22Rv1 (cell line): ENCODE results near the gene TNS3.

Experiments used
- H3K27ac ChIP-seq: fragments of 450-650 bp; 2 replicates; pipeline ENCODE4 v1.5.1; 2017
- ZFX ChIP-seq: fragments of 450-650 bp; IDR thresholded peaks from 2 replicates; pipeline ENCODE4 v1.6.1; 2017; ENCODE audit warnings: antibody characterized with exemption, borderline replicate concordance
- TF ChIP-seq, protein P1 (sequence below): fragments of 450-650 bp; IDR thresholded peaks from 2 replicates; pipeline ENCODE4 v1.5.1; 2017; ENCODE audit warnings: mild to moderate bottlenecking

TNS3 gene

DNA sequence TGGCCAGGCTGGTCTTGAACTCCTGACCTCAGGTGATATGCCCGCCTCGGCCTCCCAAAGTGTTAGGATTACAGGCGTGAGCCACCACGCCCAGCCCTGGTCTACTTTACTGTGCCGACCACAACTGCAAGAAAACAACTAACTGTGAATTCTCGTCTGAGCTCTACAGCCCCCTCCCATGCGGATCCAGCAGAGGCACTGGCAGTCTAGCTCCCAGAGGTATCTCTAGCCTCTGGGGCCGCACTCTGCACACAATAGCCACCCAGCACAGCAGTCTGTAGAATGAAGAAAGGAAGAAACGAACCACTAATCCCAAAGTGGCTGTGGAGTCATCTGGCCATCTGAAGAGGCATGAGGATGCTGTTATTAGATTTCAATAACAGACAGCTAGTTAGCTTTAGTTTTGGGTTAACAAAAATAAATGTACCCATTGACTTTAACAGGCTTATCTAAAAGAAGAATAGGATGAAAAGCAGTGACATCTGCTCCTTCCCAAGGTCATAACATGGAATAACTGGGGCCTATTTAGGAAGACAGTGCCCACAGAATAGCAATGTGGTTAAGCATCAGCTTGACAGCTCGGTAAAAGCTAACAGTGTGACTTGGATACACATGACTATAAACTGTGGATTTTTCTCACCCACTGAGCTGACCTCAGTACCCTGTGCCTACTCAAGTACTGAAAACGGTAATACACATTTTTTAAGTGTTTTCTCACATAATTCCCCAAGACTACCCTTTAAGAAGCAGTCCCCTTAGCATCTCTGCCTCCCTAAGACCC lies 131.9 kb downstream of the TNS3 start:
- TF ChIP-seq, protein P1, sequence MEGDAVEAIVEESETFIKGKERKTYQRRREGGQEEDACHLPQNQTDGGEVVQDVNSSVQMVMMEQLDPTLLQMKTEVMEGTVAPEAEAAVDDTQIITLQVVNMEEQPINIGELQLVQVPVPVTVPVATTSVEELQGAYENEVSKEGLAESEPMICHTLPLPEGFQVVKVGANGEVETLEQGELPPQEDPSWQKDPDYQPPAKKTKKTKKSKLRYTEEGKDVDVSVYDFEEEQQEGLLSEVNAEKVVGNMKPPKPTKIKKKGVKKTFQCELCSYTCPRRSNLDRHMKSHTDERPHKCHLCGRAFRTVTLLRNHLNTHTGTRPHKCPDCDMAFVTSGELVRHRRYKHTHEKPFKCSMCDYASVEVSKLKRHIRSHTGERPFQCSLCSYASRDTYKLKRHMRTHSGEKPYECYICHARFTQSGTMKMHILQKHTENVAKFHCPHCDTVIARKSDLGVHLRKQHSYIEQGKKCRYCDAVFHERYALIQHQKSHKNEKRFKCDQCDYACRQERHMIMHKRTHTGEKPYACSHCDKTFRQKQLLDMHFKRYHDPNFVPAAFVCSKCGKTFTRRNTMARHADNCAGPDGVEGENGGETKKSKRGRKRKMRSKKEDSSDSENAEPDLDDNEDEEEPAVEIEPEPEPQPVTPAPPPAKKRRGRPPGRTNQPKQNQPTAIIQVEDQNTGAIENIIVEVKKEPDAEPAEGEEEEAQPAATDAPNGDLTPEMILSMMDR = no peak
- TF ChIP-seq ZFX = no peak
- H3K27ac ChIP-seq = no peak overlapping the region

DNA sequence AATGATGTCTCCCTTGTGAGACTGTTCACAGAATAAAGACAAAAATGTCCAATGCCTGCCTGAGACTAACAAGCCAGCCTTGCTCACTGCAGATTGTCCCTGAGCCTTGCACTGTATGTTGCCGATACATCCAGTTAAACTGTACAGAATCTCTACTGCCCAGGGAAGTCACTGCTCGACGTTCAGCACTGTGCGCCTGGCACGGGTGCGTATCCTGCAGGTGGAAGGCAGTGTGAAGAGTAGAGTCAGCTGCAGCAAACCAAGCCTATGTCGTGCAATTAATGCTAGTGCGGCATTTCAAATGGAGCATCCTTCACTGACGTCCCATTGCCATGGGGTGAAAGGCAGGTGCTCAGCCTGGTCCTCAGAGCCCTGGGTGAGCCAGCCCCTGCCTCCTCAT lies 132.9 kb downstream of the TNS3 start:
- no peak for TF ChIP-seq ZFX
- TF ChIP-seq, protein P1 = no peak
- no peak overlapping the region for H3K27ac ChIP-seq

DNA sequence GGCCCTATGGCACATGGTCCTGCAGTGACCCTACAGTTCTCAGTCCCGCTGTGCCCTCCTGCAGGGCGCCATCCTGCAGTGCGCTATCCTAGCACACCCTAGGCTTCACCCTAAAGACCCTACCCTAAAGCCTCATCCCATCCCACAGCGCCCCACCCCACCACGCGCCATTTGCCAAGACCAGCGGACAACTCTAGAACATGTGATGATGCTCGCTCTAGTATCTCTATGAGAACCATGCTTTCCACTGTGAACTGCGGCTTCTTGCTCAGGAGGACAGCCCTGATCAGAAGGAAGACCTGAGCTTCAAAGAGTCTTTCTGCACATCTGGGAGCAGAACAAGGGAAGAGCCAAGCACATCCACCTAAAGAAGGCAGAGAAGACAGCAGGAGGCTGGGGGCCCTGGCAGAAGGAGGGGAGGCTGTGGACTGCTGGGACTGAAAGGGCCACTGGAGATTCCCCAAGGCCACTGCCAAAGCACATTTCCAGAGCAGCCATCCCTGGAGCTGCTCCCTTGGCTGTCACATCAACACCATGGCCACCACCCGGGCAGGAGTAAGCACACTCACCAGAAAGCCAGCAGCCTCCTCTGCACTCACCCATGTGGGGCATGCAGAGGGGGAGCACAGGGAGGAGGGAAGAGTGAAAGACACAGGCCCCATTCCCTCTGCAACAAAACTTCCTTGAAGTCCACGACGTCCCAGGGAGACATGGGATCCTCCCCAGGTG lies 134.1 kb downstream of the TNS3 start:
- TF ChIP-seq, protein P1 = no peak
- no peak for TF ChIP-seq ZFX
- no peak overlapping the region for H3K27ac ChIP-seq

DNA sequence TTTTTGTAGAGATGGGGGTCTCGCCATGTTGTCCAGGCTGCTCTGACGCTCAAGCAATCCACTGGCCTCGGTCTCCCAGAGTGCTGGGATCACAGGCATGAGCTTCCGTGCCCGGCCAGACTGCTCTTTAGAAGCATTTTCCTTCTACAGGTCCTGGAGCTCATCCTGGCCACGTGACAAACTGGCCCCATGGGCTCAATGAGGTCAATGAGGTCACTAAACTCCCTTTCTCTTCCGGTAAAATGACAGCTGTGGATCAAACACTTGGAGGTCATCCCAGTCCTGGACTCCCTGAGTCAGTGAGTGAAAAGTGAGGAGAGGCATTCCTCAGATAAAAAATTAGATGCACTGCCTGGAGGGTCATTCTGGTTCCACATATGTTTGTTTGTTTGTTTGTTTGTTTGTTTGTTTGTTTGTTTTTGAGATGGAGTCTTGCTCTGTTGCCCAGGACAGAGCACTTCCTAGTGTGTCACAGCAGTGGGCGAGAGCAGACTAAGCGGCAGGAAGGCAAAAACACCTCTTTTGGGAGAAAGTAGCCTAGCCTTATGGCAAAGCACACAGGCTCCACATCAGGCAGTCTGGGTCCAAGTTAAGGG lies 134.9 kb downstream of the TNS3 start:
- TF ChIP-seq, protein P1 = no peak
- TF ChIP-seq ZFX = no peak
- no peak overlapping the region for H3K27ac ChIP-seq

DNA sequence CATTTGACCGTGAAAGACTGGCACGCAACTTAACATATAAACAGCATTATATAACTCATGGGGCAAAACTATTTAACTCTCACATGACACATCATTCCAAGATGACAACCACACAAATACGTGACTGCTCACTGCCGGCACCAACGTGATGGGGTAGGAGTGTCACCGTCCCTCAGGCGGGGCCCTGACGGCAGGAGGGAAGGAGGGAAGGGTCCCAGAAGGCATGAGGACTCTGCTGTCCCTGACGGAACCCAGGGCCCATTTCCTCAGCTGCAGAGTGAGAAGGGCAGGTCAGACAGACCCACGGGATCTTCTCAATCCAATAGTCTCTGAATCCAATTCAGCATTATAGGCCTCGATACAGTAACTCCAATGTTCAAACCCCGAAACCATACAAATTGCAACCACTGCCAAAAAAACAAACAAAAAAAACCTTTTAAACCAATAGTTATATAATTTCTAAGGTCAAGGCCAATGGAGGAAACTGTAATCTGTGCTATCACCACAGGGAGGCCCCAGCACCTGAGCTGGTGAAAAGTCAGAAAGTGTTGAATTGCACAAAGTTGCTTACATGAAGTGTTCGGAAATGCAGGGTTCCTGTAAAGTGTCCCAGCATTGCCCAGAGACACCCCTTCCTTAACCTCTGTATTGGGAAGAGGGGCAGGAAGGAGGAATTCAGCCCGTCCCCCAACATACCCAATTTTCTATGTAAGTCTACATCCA lies 137.4 kb downstream of the TNS3 start:
- H3K27ac ChIP-seq = no peak overlapping the region

DNA sequence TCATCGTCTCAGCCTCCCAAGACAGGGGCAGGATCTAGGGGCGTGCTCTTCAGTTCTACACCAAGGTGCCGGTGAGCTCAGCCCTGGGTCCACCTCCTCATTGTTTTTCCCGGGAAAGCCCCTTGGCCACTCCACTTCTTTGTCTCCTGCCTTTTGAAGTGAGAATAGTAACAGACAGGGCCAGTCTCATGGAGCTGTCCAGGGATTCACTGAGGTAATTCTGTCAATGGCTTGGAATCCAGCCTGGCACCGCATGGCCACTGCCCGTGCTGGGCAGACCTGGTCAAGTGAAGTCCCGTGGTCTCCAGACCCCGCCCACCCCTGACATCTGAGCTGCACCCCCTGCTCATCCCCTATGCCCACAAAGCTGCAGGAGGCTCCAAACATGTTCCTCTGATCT lies 138.9 kb downstream of the TNS3 start:
- no peak overlapping the region for H3K27ac ChIP-seq
- TF ChIP-seq, protein P1 = no peak
- no peak for TF ChIP-seq ZFX

More for the DNA sequence above, 137.4 kb downstream of the TNS3 start:
- TF ChIP-seq, protein P1 = peak; percentile 62
- TF ChIP-seq ZFX = no peak
